ENCODE data around the gene PAEP. TPM values are rescaled to one million over a fixed set of nuclear protein-coding genes. Genes with fewer than 3 reads are reported as not detected.

PAEP gene
- total RNA-seq, 1 experiment from 2014 or later = not detected

GRCh38 chr9:135609366-135609955 lies 47.9 kb downstream of the PAEP start:
- intact Hi-C loops (cut with micrococcal nuclease; ENCODE audit: unreplicated experiment) = no loop called here
- POLR2A ChIA-PET = no interaction called here
- BruUV-seq (replicated peaks) = no TSS peak
- ATAC-seq = no peak
- TF ChIP-seq POLR2AphosphoS5 (IDR thresholded peaks at IDR 0.05; ENCODE audit: low read depth, low read length) = no peak
- TF ChIP-seq TCF7L2 (IDR thresholded peaks at IDR 0.05; ENCODE audit: low read depth, low read length) = no peak
- TF ChIP-seq CTCF (IDR thresholded peaks at IDR 0.05) = no peak
- no peak for TF ChIP-seq REST (IDR thresholded peaks at IDR 0.05; ENCODE audit: insufficient read depth in 1 of 2, low read depth in 2 of 2, low read length in 1 of 2)
- no peak for TF ChIP-seq SIN3A (IDR thresholded peaks at IDR 0.05; ENCODE audit: borderline replicate concordance, insufficient read depth, low read depth, low read length)
- H3K9me3 ChIP-seq (ENCODE audit: control insufficient read depth, insufficient read depth, low read depth, low read length) = no peaks in the 10 kb centered on the region
- in situ Hi-C loops (cut with HindIII; ENCODE audit: low pct_unique_long_range_greater_than_20kb, low sequenced_read_pairs) = no loop called here
- H3K4me3 ChIP-seq (ENCODE audit: low read depth in 2 of 2, low read length in 2 of 2) = no peak overlapping the region
- CTCF ChIA-PET = interaction anchor here (0.6 kb wide), 1 partner anchor 174 kb away, joined by 5 read pairs; no protein-coding TSS in a partner anchor
- no peaks in the 10 kb centered on the region for H3K36me3 ChIP-seq (ENCODE audit: control insufficient read depth, insufficient read depth, low read length)
- no peaks in the 10 kb centered on the region for H3K4me1 ChIP-seq (ENCODE audit: control insufficient read depth, insufficient read depth, low read length)
- H3K27me3 ChIP-seq (ENCODE audit: control insufficient read depth, insufficient read depth, low read length) = no peaks in the 10 kb centered on the region
- no peak for DNase-seq (ENCODE audit: low read depth, low spot score)
- no peak overlapping the region for H3K27ac ChIP-seq (ENCODE audit: low read length)

GRCh38 chr9:135610290-135611141 lies 49.0 kb downstream of the PAEP start:
- Histone ChIP-seq H3K9me3 (ENCODE audit: control insufficient read depth, insufficient read depth, low read depth, low read length) (no peaks in the 10 kb centered on the region), H3K36me3 (ENCODE audit: control insufficient read depth, insufficient read depth, low read length) (no peaks in the 10 kb centered on the region), H3K27me3 (ENCODE audit: control insufficient read depth, insufficient read depth, low read length) (no peaks in the 10 kb centered on the region), H3K4me1 (ENCODE audit: control insufficient read depth, insufficient read depth, low read length) (no peaks in the 10 kb centered on the region), H3K27ac (ENCODE audit: low read length) (no peak overlapping the region), H3K4me3 (ENCODE audit: low read depth in 2 of 2, low read length in 2 of 2) (no peak overlapping the region)
- DNase-seq (ENCODE audit: low read depth, low spot score) = no peak
- in situ Hi-C loops (cut with HindIII; ENCODE audit: low pct_unique_long_range_greater_than_20kb, low sequenced_read_pairs) = no loop called here
- TF ChIP-seq TCF7L2 (IDR thresholded peaks at IDR 0.05; ENCODE audit: low read depth, low read length) (no peak), CTCF (IDR thresholded peaks at IDR 0.05) (no peak), REST (IDR thresholded peaks at IDR 0.05; ENCODE audit: insufficient read depth in 1 of 2, low read depth in 2 of 2, low read length in 1 of 2) (no peak), POLR2AphosphoS5 (IDR thresholded peaks at IDR 0.05; ENCODE audit: low read depth, low read length) (no peak), SIN3A (IDR thresholded peaks at IDR 0.05; ENCODE audit: borderline replicate concordance, insufficient read depth, low read depth, low read length) (no peak)
- POLR2A ChIA-PET = no interaction called here
- no TSS peak for BruUV-seq (replicated peaks)
- CTCF ChIA-PET = no interaction called here
- intact Hi-C loops (cut with micrococcal nuclease; ENCODE audit: unreplicated experiment) = no loop called here
- no peak for ATAC-seq

Measured in Panc1 (cell line).